ENCODE data around the gene CCN2. TPM values are rescaled to one million over a fixed set of nuclear protein-coding genes. Genes with fewer than 3 reads are reported as not detected.
A peak's percentile ranks its signal among the peaks of the same experiment; 100 is the strongest.
"Not testable (repeated sequence)": the region's sequence is repeated elsewhere in the genome, so short reads cannot be mapped to it uniquely, and the experiment has no call there.

The CCN2 gene
- total RNA-seq, 1 donor from 2014 or later: 13.9 TPM

GRCh38 chr6:131917763-131918649 is 33.2 kb downstream of the CCN2 start:
- ATAC-seq (ENCODE audit: poor library complexity): no peak
- intact Hi-C loops (cut with DNase I): loop anchor here (10.0 kb wide), 1 partner anchor 133 kb away; no protein-coding TSS in a partner anchor
- DNase-seq: no peak

- ATAC-seq (ENCODE audit: poor library complexity): no peak
- no peak for DNase-seq
- intact Hi-C loops (cut with DNase I): loop anchor here (10.0 kb wide), 1 partner anchor 133 kb away; no protein-coding TSS in a partner anchor
Observed at GRCh38 chr6:131917318-131917717, 33.9 kb downstream of the CCN2 start.

DNA sequence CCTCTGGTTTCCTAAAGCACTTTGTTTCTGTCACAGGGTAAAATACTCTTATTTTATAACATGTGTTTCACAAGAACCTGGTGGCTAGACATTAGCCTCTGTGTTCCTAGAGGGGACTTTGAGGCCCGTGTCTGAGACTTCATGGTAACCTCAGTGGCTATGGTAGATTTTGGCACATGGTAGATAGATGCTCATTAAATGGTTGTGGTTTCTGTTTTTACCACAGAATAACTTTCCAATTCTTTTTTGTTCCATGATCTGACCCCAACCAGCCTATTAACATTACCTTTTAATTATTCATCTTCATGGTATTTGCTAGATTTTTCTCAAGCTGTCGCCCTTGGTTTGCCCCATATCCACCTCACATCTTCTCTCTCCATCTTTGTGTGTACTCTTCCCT is 34.3 kb downstream of the CCN2 start:
- intact Hi-C loops (cut with DNase I): loop anchor here (10.0 kb wide), 1 partner anchor 132 kb away; no protein-coding TSS in a partner anchor
- DNase-seq (no peak), ATAC-seq (ENCODE audit: poor library complexity) (no peak)

GRCh38 chr6:131916091-131916796 is 34.9 kb downstream of the CCN2 start:
- ATAC-seq (ENCODE audit: poor library complexity); DNase-seq: not testable (repeated sequence)
- intact Hi-C loops (cut with DNase I): loop anchor here (10.0 kb wide), 1 partner anchor 131 kb away; no protein-coding TSS in a partner anchor

DNA sequence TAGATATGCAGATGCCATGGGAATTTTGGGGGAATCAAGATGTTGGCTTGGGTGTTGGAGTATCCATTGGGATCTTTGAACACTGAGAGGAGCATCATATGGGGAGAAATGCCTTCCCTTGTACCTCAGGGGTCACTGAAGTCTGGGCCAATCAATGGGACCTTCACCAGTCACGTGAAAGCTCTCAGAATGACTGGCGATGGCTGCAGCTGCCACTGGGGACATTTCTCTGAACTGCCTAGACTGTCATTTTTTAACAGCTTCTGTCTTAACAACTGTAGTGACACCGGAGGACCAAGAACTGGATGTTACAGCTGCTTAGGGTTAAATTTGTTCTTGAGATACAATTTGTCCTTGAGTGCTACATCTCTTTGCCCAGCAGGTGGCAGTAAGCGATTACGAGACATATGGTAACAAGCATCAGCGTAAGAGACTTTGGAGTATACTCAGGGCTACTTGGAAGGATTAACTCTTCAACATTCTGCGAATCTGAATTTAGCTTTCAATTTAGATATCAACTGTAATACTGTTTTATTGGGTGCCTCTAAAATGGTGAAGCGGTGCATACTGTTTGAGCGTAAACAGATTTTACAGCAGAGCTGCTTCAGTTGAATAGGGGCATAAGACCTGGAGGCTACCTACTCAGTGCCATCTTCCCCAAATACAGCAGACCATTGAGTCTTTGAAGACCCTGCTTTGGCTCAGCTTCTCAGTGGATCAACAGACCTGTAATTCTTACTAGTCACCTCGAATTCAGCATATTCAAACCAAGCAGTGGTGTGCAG is 36.0 kb downstream of the CCN2 start:
- DNase-seq (no peak), ATAC-seq (ENCODE audit: poor library complexity) (peak; percentile 79)
- intact Hi-C loops (cut with DNase I): loop anchor here (5.0 to 10.0 kb wide), 2 partner anchors 130 to 223 kb away; no protein-coding TSS in a partner anchor

GRCh38 chr6:131914234-131914633 is 36.9 kb downstream of the CCN2 start:
- DNase-seq (no peak), ATAC-seq (ENCODE audit: poor library complexity) (no peak)
- intact Hi-C loops (cut with DNase I): loop anchor here (5.0 to 10.0 kb wide), 2 partner anchors 129 to 222 kb away; no protein-coding TSS in a partner anchor

GRCh38 chr6:131911951-131912350 is 39.2 kb downstream of the CCN2 start:
- ATAC-seq (ENCODE audit: poor library complexity): no peak

DNA sequence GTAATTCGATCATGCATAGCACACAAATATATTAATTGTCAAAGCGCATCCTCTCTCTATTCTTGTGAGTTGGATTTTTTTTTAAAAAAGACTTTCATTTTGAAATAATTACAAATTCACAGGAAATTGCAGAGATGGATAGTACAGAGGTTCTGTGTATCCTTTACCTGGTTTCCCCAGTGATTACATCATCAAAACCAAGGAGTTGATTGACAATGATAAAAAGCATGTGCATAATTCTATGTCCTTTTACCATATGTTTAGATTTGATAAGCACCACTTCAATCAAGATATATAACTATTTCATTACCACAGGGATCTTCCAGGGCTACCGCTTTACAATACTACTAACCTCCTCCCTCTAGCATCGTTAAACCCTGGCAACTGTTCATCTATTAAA is 40.2 kb downstream of the CCN2 start:
- ATAC-seq (ENCODE audit: poor library complexity): no peak
- intact Hi-C loops (cut with DNase I): loop anchor here (5.0 to 10.0 kb wide), 2 partner anchors 126 to 219 kb away; no protein-coding TSS in a partner anchor
- DNase-seq: no peak

More at GRCh38 chr6:131911951-131912350, 39.2 kb downstream of the CCN2 start:
- DNase-seq: no peak
- intact Hi-C loops (cut with DNase I): loop anchor here (5.0 to 10.0 kb wide), 2 partner anchors 127 to 220 kb away; no protein-coding TSS in a partner anchor

- intact Hi-C loops (cut with DNase I): loop anchor here (5.0 to 10.0 kb wide), 2 partner anchors 125 to 218 kb away; no protein-coding TSS in a partner anchor
- DNase-seq (no peak), ATAC-seq (ENCODE audit: poor library complexity) (no peak)
Observed at GRCh38 chr6:131910219-131910589, 41.0 kb downstream of the CCN2 start.

- ATAC-seq (ENCODE audit: poor library complexity): peak; percentile 82
- intact Hi-C loops (cut with DNase I): loop anchor here (5.0 to 10.0 kb wide), 2 partner anchors 125 to 217 kb away; no protein-coding TSS in a partner anchor
- peak; percentile 49 for DNase-seq
Observed at GRCh38 chr6:131909408-131910218, 41.6 kb downstream of the CCN2 start.

DNA sequence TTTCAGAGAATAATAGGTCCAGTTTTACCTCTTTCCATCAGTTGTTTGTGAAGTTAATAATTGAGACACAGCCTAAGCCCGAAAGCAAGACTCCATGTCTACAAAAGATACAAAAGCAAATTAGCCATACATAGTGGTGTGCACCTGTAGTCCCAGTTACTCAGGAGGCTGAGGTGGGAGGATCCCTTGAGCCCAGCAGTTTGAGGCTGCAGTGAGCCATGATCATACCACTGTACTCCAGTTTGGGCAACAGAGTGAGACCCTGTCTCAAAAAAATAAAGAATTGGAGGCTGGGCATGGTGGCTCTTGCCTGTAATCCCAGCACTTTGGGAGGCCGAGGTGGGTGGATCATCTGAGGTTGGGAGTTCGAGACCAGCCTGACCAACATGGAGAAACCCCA is 42.4 kb downstream of the CCN2 start:
- intact Hi-C loops (cut with DNase I); ATAC-seq (ENCODE audit: poor library complexity); DNase-seq: not testable (repeated sequence)

DNA sequence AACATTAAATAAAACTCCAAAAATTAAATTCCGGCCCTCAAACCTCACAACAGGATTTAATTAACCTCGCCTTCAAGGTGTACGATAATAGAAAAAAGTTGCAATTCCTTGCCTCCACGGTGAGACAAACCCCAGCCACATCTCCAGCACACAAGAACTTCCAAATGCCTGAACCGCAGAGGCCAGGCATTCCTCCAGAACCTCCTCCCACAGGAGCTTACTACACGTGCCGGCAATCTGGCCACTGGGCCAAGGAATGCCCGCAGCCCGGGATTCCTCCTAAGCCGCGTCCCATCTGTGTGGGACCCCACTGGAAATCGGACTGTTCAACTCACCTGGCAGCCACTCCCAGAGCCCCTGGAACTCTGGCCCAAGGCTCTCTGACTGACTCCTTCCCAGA is 47.4 kb downstream of the CCN2 start:
- intact Hi-C loops (cut with DNase I); ATAC-seq (ENCODE audit: poor library complexity); DNase-seq: not testable (repeated sequence)

GRCh38 chr6:131901326-131901873 is 49.8 kb downstream of the CCN2 start:
- DNase-seq; ATAC-seq (ENCODE audit: poor library complexity); intact Hi-C loops (cut with DNase I): not testable (repeated sequence)

GRCh38 chr6:131900231-131900630 is 50.9 kb downstream of the CCN2 start:
- ATAC-seq (ENCODE audit: poor library complexity): no peak
- no peak for DNase-seq
- intact Hi-C loops (cut with DNase I): no loop called here

DNA sequence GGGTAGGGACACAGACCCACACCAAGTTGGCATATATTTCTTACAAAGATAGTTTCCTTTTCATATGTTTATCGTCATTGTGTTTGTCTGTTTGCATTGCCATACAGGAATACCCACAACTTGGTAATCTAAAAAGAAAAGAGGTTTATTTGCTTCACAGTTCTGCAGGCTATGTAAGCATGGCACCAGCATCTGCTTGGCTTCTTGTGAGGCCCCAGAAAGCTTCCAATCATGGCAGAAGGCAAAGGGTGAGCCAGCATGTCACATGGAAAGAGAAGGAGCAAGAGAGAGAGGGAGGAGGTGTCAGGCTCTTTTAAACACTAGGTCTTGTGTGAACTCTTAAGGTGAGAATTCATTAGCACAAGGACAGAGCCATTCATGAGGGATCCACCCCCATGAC is 52.5 kb downstream of the CCN2 start:
- ATAC-seq (ENCODE audit: poor library complexity) (no peak), DNase-seq (no peak)
- intact Hi-C loops (cut with DNase I): no loop called here
